Chondrocyte (in vitro differentiated cells): ENCODE data around the gene RNF19B. TPM values are rescaled to one million over a fixed set of nuclear protein-coding genes. Genes with fewer than 3 reads are reported as not detected.

Experiments
- DNase-seq: peaks from one replicate; pipeline ENCODE4 v3.0.0; 2021; ENCODE audit warnings: mixed read lengths, low spot score
- H3K27ac Mint-ChIP-seq: one replicate; pipeline ENCODE4 v1.8.0; 2021; ENCODE audit warnings: mild to moderate bottlenecking, moderate library complexity, mixed read lengths; ENCODE audit not compliant: unreplicated experiment
- H3K27me3 Mint-ChIP-seq: 2 replicates; pipeline ENCODE4 v1.8.0; 2021; ENCODE audit warnings: low read depth, mixed read lengths
- H3K36me3 Mint-ChIP-seq: 2 replicates; pipeline ENCODE4 v1.8.0; 2021; ENCODE audit warnings: low read depth, mixed read lengths
- H3K4me1 Mint-ChIP-seq: 2 replicates; pipeline ENCODE4 v1.8.0; 2021; ENCODE audit warnings: low read depth, mild to moderate bottlenecking, mixed read lengths
- H3K4me3 Mint-ChIP-seq: one replicate; pipeline ENCODE4 v1.8.0; 2021; ENCODE audit warnings: mild to moderate bottlenecking, moderate library complexity, mixed read lengths; ENCODE audit not compliant: unreplicated experiment
- H3K9me3 Mint-ChIP-seq: 2 replicates; pipeline ENCODE4 v1.8.0; 2021; ENCODE audit warnings: low read depth, mixed read lengths
- total RNA-seq: library from RNA; stranded (reverse); gene quantifications from 3 replicates; pipeline ENCODE4 v1.2.1, GENCODE V29; 2021
- TF ChIP-seq, protein P1 (sequence below): fragments of 200-600 bp; sonication (generic); IDR thresholded peaks from 2 replicates; pipeline ENCODE4 v1.5.0; 2021; ENCODE audit warnings: antibody characterized with exemption, mild to moderate bottlenecking, moderate library complexity

RNF19B gene
- total RNA-seq, 1 donor from 2014 or later, result 17.4 TPM

DNA sequence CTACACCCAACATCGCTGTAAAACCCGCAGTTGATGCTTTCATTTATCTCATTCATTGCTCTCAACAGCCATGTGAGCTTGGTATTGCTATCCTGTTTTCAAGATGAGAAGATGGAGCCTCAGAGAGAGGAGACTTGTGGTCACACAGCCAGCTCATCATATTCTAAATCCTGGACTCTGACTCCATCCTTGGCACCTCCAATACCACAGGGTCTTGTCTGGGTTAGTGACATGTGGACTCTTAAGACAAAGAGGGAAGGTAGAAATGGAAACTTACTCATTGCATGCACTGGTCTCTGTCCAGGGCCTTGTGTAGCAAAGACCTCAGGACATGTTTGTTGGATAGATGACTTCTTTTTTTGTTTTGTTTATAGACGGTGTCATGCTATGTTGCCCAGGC lies 7.0 kb upstream of the RNF19B start:
- H3K27ac Mint-ChIP-seq, result no peak overlapping the region
- H3K9me3 Mint-ChIP-seq, result no peaks in the 10 kb centered on the region
- H3K4me1 Mint-ChIP-seq, result peaks cover 17% of the 10 kb centered on the region
- TF ChIP-seq, protein P1, sequence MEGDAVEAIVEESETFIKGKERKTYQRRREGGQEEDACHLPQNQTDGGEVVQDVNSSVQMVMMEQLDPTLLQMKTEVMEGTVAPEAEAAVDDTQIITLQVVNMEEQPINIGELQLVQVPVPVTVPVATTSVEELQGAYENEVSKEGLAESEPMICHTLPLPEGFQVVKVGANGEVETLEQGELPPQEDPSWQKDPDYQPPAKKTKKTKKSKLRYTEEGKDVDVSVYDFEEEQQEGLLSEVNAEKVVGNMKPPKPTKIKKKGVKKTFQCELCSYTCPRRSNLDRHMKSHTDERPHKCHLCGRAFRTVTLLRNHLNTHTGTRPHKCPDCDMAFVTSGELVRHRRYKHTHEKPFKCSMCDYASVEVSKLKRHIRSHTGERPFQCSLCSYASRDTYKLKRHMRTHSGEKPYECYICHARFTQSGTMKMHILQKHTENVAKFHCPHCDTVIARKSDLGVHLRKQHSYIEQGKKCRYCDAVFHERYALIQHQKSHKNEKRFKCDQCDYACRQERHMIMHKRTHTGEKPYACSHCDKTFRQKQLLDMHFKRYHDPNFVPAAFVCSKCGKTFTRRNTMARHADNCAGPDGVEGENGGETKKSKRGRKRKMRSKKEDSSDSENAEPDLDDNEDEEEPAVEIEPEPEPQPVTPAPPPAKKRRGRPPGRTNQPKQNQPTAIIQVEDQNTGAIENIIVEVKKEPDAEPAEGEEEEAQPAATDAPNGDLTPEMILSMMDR, result no peak
- no peaks in the 10 kb centered on the region for H3K27me3 Mint-ChIP-seq
- no peak for DNase-seq
- no peak overlapping the region for H3K4me3 Mint-ChIP-seq
- H3K36me3 Mint-ChIP-seq, result no peaks in the 10 kb centered on the region

DNA sequence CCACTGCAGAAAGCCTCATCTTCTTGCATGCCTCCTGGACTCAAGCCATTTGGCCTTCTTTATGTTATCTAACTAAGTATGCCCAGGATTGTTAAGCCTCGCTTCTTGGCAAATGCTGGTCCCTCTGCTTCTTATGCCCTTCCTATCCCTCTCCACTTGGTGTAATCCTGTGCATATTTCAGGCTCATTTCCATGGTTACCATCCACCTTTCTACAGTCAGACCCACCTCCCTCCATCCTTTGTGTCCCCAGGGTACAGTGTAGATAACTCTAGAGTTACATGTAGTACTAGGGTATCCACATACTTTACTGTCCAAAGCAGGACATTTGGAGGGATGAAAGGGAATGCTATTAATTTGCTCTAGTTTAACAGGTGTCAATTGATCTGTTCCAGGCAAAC lies 6.5 kb upstream of the RNF19B start:
- no peaks in the 10 kb centered on the region for H3K27me3 Mint-ChIP-seq
- H3K4me1 Mint-ChIP-seq, result peaks cover 17% of the 10 kb centered on the region
- no peak for DNase-seq

DNA sequence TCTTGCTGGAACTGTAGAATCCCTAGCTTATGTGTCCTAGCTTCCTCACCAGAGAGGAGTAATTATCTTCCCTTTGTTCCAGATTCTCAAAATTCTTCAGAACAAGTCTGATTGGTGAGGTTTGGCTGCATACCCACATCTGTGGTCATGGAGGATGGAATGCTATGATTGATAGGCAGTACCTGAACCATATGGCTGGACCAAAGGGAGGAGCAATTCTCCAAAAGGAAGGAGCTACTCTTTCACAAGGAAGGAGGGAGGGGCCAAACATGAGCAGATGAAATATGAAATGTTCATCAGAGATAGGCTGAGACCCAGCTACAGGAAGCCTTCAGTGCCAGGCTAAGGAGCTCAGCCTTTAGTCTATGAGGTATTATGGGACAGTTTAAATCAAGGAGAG lies 5.0 kb upstream of the RNF19B start:
- Mint-ChIP-seq H3K9me3 (no peaks in the 10 kb centered on the region), H3K36me3 (no peaks in the 10 kb centered on the region), H3K27me3 (no peaks in the 10 kb centered on the region), H3K27ac (no peak overlapping the region), H3K4me1 (peaks cover 19% of the 10 kb centered on the region), H3K4me3 (no peak overlapping the region)
- DNase-seq, result no peak
- TF ChIP-seq, protein P1, result no peak

More for the DNA sequence above, 6.5 kb upstream of the RNF19B start:
- no peaks in the 10 kb centered on the region for H3K36me3 Mint-ChIP-seq
- H3K4me3 Mint-ChIP-seq, result no peak overlapping the region
- H3K27ac Mint-ChIP-seq, result no peak overlapping the region
- TF ChIP-seq, protein P1, result no peak
- H3K9me3 Mint-ChIP-seq, result no peaks in the 10 kb centered on the region

DNA sequence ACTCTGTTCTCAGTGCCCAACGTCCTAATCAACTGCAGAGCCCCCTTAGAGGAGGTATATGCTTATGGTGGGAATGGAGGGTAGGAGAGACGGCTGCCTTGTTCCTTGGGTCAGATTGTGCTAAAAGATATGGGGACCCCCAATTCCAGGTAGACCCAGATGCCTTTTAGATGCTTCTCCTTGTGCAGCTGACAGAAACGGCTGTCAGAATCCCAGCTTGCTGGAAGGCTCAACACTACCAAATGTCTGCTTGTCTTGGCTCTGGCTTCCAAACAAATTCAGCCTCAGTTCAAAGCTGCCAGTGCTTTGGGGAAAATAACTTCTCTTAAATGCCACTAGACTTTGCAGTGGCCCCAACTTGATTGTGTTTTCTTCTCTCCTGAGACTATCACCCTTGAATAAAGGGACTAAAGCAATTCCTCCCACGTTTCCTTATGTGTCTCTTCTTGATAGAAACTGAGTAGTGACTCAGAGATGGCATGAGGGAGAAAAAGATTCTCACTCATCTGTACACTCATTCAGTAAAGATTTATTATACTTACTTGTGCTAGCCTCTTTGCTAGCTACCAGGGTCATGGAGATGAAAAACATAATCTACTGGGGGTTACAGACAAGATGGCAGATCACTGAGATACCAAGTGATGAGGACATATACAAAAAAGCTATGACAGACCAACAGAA lies 3.4 kb upstream of the RNF19B start:
- H3K4me3 Mint-ChIP-seq, result no peak overlapping the region
- no peaks in the 10 kb centered on the region for H3K36me3 Mint-ChIP-seq
- no peak for DNase-seq
- no peak overlapping the region for H3K27ac Mint-ChIP-seq
- no peaks in the 10 kb centered on the region for H3K9me3 Mint-ChIP-seq
- TF ChIP-seq, protein P1, result no peak
- H3K4me1 Mint-ChIP-seq, result peaks cover 27% of the 10 kb centered on the region
- no peaks in the 10 kb centered on the region for H3K27me3 Mint-ChIP-seq

DNA sequence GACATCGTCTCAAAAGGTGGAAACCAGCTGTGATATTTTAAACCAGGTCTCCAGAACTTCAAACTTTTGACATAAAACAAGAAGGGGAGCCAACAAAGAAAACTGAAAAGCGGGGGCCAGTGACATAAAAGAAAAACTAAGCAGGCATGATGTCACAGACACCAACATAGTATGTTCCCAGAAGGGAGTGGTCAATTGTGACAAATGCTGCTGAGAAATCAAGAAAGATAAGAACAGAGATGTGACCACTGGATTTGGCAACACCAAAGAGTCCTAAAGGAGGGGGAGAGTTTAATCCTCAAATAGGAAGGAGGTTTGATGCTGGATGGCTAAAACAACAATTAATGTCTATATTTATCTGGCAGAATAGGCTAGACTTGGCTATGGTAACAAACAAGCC lies 2.3 kb upstream of the RNF19B start:
- DNase-seq, result no peak
- Mint-ChIP-seq H3K27me3 (no peaks in the 10 kb centered on the region), H3K4me3 (no peak overlapping the region), H3K36me3 (no peaks in the 10 kb centered on the region), H3K27ac (no peak overlapping the region), H3K9me3 (no peaks in the 10 kb centered on the region), H3K4me1 (peaks cover 31% of the 10 kb centered on the region)
- TF ChIP-seq, protein P1, result no peak
